Mesodermal cell (in vitro differentiated cells): ENCODE results near the gene LRMDA.

Experiments
- H3K27ac ChIP-seq: 2 replicates; pipeline ENCODE4 v1.7.0; 2013; ENCODE audit warnings: mild to moderate bottlenecking, low read depth, low read length, moderate library complexity; ENCODE audit not compliant: severe bottlenecking
- H3K36me3 ChIP-seq: 2 replicates; pipeline ENCODE4 v1.7.1; 2013; ENCODE audit warnings: mild to moderate bottlenecking, low read length, moderate library complexity; ENCODE audit not compliant: control insufficient read depth, insufficient read depth
- H3K4me1 ChIP-seq: one replicate; pipeline ENCODE4 v1.7.1; 2013; ENCODE audit warnings: mild to moderate bottlenecking, low read length; ENCODE audit not compliant: insufficient read depth, control insufficient read depth, poor library complexity, severe bottlenecking
- H3K4me3 ChIP-seq: 2 replicates; pipeline ENCODE4 v1.7.0; 2013; ENCODE audit warnings: low read length, control low read depth, mild to moderate bottlenecking; ENCODE audit not compliant: insufficient read depth, poor library complexity, severe bottlenecking; ENCODE audit errors: extremely low read depth
- H3K9me3 ChIP-seq: 2 replicates; pipeline ENCODE4 v1.7.1; 2013; ENCODE audit warnings: mild to moderate bottlenecking, low read length, moderate library complexity; ENCODE audit not compliant: control insufficient read depth
- WGBS, 2 experiments: methylation state at CpG; one replicate each; pipeline ENCODE4 v1.1.5; 2013; ENCODE audit warnings: missing lambda C conversion rate in 2 of 2; ENCODE audit not compliant: insufficient coverage in 2 of 2; 5-methylcytosine and 5-hydroxymethylcytosine counted together

LRMDA gene

DNA sequence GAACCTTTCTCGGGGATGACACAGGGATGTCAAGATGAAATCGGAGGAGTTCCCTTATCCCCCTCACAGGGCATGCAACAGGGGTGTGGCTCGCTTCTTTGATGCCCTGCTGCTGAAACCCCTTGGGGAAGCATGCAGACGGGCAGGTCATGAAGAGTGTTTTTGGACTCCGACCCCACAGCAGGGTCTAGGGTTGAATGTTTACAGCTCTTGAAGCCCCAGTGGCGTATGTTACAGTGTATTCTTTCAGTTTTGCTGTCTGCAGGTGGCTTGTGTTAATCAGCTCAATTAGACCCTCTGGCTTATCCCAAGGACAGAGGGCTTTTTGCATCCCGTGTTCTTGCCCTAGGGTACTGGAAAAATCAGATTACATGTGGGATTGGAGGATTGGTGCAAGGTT is 446.5 kb downstream of the LRMDA start:
- H3K36me3 ChIP-seq, result no peaks in the 10 kb centered on the region
- no peaks in the 10 kb centered on the region for H3K4me1 ChIP-seq
- H3K9me3 ChIP-seq, result no peaks in the 10 kb centered on the region
- H3K27ac ChIP-seq, result no peak overlapping the region
- no peak overlapping the region for H3K4me3 ChIP-seq
- WGBS, 2 experiments, result 81 to 85% methylated on average over 5 to 6 of the region's 7 CpGs

- H3K4me3 ChIP-seq, result no peak overlapping the region
- 100% methylated on average over 1 to 2 of the region's 2 CpGs for WGBS, 2 experiments
- no peak overlapping the region for H3K27ac ChIP-seq
- H3K36me3 ChIP-seq, result no peaks in the 10 kb centered on the region
- H3K4me1 ChIP-seq, result no peaks in the 10 kb centered on the region
- H3K9me3 ChIP-seq, result no peaks in the 10 kb centered on the region
Measured at GRCh38 chr10:75878586-75878985, 447.2 kb downstream of the LRMDA start.

- Histone ChIP-seq H3K4me3 (no peak overlapping the region), H3K36me3 (no peaks in the 10 kb centered on the region), H3K9me3 (no peaks in the 10 kb centered on the region), H3K27ac (no peak overlapping the region), H3K4me1 (no peaks in the 10 kb centered on the region)
- 87 to 94% methylated on average over 1 of the region's 4 CpGs for WGBS, 2 experiments
Measured at GRCh38 chr10:75880031-75880775, 448.8 kb downstream of the LRMDA start.

GRCh38 chr10:75883081-75884072 is 452.0 kb downstream of the LRMDA start:
- Histone ChIP-seq H3K9me3 (no peaks in the 10 kb centered on the region), H3K4me3 (no peak overlapping the region), H3K27ac (no peak overlapping the region), H3K4me1 (no peaks in the 10 kb centered on the region), H3K36me3 (no peaks in the 10 kb centered on the region)
- WGBS, 2 experiments, result 93 to 96% methylated on average over 4 to 6 of the region's 9 CpGs

DNA sequence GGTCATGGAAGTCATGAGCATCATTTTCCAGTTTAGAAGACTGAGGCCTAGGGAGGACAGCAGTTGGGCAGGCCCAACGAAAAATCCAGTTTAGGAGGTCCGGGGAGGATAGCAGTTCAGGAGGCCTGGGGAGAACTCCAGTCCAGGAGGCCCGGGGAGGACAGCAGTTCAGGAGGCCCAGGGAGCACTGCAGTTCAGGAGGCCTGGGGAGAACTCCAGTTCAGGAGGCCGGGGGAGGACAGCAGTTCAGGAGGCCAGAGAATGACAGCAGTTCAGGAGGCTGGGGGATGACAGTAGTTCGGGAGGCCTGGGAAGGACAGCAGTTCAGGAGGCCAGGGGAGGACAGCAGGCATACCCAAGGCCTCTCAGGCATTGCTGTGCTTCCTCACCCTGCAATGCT is 453.4 kb downstream of the LRMDA start:
- Histone ChIP-seq H3K27ac (no peak overlapping the region), H3K4me3 (no peak overlapping the region), H3K4me1 (no peaks in the 10 kb centered on the region), H3K9me3 (no peaks in the 10 kb centered on the region), H3K36me3 (no peaks in the 10 kb centered on the region)
- WGBS, 2 experiments, result 90 to 91% methylated on average over 5 of the region's 5 CpGs

- Histone ChIP-seq H3K27ac (no peak overlapping the region), H3K4me1 (no peaks in the 10 kb centered on the region), H3K9me3 (no peaks in the 10 kb centered on the region), H3K4me3 (no peak overlapping the region), H3K36me3 (no peaks in the 10 kb centered on the region)
- WGBS, 2 experiments, result no CpG with 5 or more reads among the region's 2 CpGs
Measured at GRCh38 chr10:75887369-75887768, 455.9 kb downstream of the LRMDA start.

GRCh38 chr10:75887992-75888680 is 456.7 kb downstream of the LRMDA start:
- Histone ChIP-seq H3K27ac (no peak overlapping the region), H3K9me3 (no peaks in the 10 kb centered on the region), H3K4me3 (no peak overlapping the region), H3K36me3 (no peaks in the 10 kb centered on the region), H3K4me1 (no peaks in the 10 kb centered on the region)
- WGBS, 2 experiments, result 91 to 96% methylated on average over 9 of the region's 11 CpGs

GRCh38 chr10:75889051-75889450 is 457.6 kb downstream of the LRMDA start:
- Histone ChIP-seq H3K9me3 (no peaks in the 10 kb centered on the region), H3K27ac (no peak overlapping the region), H3K36me3 (no peaks in the 10 kb centered on the region), H3K4me1 (no peaks in the 10 kb centered on the region), H3K4me3 (no peak overlapping the region)
- WGBS, 2 experiments, result 88 to 100% methylated on average over 1 to 2 of the region's 2 CpGs

- H3K9me3 ChIP-seq, result no peaks in the 10 kb centered on the region
- H3K36me3 ChIP-seq, result no peaks in the 10 kb centered on the region
- WGBS, 2 experiments, result no CpG with 5 or more reads among the region's 1 CpG
- H3K27ac ChIP-seq, result no peak overlapping the region
- no peaks in the 10 kb centered on the region for H3K4me1 ChIP-seq
- H3K4me3 ChIP-seq, result no peak overlapping the region
Measured at GRCh38 chr10:75894761-75895160, 463.3 kb downstream of the LRMDA start.

GRCh38 chr10:75895259-75895658 is 463.8 kb downstream of the LRMDA start:
- H3K27ac ChIP-seq, result no peak overlapping the region
- H3K9me3 ChIP-seq, result no peaks in the 10 kb centered on the region
- no peaks in the 10 kb centered on the region for H3K4me1 ChIP-seq
- no peaks in the 10 kb centered on the region for H3K36me3 ChIP-seq
- H3K4me3 ChIP-seq, result no peak overlapping the region
